HCT116 (cell line): Measurements from ENCODE around the gene TTLL11. TPM values are rescaled to one million over a fixed set of nuclear protein-coding genes. Genes with fewer than 3 reads are reported as not detected.

Source experiments
- ATAC-seq: fragments of 200-7000 bp; cut with Tn5 transposase; 2 replicates; pipeline ENCODE4 v1.9.1; 2020; ENCODE audit warnings: mild to moderate bottlenecking, moderate library complexity
- BruUV-seq: library from RNA; stranded (reverse); fragments of 400-500 nt; replicated peaks from 2 replicates; lab custom pipeline; 2021; lab: Mats Ljungman, UMichigan
- CTCF ChIA-PET: fragments of 300-600 bp; sonication (Branson Sonifier 250); formaldehyde crosslinking; loops from one replicate; lab custom pipeline; 2021; ENCODE audit warnings: antibody characterized with exemption; lab: Charles Lee
- POLR2A ChIA-PET: fragments of 300-600, 350-600 bp; sonication (Branson Sonifier 250); formaldehyde crosslinking; loops from one replicate; lab custom pipeline; 2021; ENCODE audit warnings: antibody characterized with exemption; lab: Charles Lee
- RAD21 ChIA-PET, 2 experiments: fragments of 300-600 bp; sonication (Branson Sonifier 250); formaldehyde crosslinking; loops; one replicate each; lab custom pipeline; 2023; ENCODE audit warnings: low total read pairs in 2 of 2; ENCODE audit not compliant: uncharacterized antibody in 2 of 2, unreplicated experiment in 2 of 2, low non-redundant PET in 1 of 2; lab: Charles Lee
- DNase-seq: peaks from one replicate; pipeline ENCODE4 v3.0.0-alpha.2; 2010; ENCODE audit warnings: low read depth, low spot score
- H2AFZ ChIP-seq: fragments of 200-600 bp; shearing (Covaris generic), sonication (generic); 2 replicates; pipeline ENCODE4 v1.6.1; 2017; ENCODE audit warnings: low read depth, mixed run types, mixed read lengths, antibody characterized with exemption, low read length; ENCODE audit not compliant: poor library complexity, severe bottlenecking
- H3K27ac ChIP-seq: 2 replicates; pipeline ENCODE4 v1.5.1; 2012; ENCODE audit warnings: low read depth, low read length
- H3K27me3 ChIP-seq: fragments of 200-600 bp; sonication (generic); 2 replicates; pipeline ENCODE4 v1.6.1; 2016; ENCODE audit warnings: mixed run types, low read length, mixed read lengths; ENCODE audit not compliant: insufficient read depth
- H3K36me3 ChIP-seq, 2 experiments: fragments of 200-500 bp in 1 of 2; fragments of 200-600 bp in 1 of 2; sonication (Bioruptor generic) in 1 of 2; sonication (generic) in 1 of 2; 2 replicates each; pipeline versions ENCODE4 v1.5.1 to v1.6.1; 2014 to 2016; ENCODE audit warnings: low read length in 2 of 2, inconsistent platforms in 1 of 2, mixed read lengths in 1 of 2, mixed run types in 1 of 2; ENCODE audit not compliant: insufficient read depth in 2 of 2, control insufficient read depth in 1 of 2
- H3K4me1 ChIP-seq, 2 experiments: fragments of 200-600 bp in 1 of 2; sonication (generic) in 1 of 2; 2 replicates each; pipeline versions ENCODE4 v1.5.1 to v1.6.1; 2012 to 2017; ENCODE audit warnings: low read length in 2 of 2, inconsistent platforms in 1 of 2, mild to moderate bottlenecking in 1 of 2, mixed read lengths in 1 of 2, mixed run types in 1 of 2, moderate library complexity in 1 of 2; ENCODE audit not compliant: insufficient read depth in 2 of 2, control insufficient read depth in 1 of 2
- H3K4me2 ChIP-seq: fragments of 200-600 bp; sonication (generic); 2 replicates; pipeline ENCODE4 v1.6.1; 2017; ENCODE audit warnings: mixed run types, low read length, mixed read lengths
- H3K4me3 ChIP-seq, 2 experiments: fragments of 200-600 bp in 1 of 2; sonication (generic) in 1 of 2; replicated peaks in 1 of 2; 2 replicates each; pipeline ENCODE4 v1.5.1; 2011 to 2016; ENCODE audit warnings: low read length in 2 of 2, control low read depth in 1 of 2, low read depth in 1 of 2, mild to moderate bottlenecking in 1 of 2, mixed read lengths in 1 of 2, mixed run types in 1 of 2
- H3K79me2 ChIP-seq: fragments of 200-600 bp; sonication (generic); 2 replicates; pipeline ENCODE4 v1.6.1; 2017; ENCODE audit warnings: mild to moderate bottlenecking, mixed run types, low read length, moderate library complexity, mixed read lengths; ENCODE audit not compliant: insufficient read depth
- H3K9ac ChIP-seq: fragments of 200-600 bp; sonication (generic); 2 replicates; pipeline ENCODE4 v1.6.1; 2016; ENCODE audit warnings: low read length, mixed read lengths
- H3K9me2 ChIP-seq: fragments of 200-600 bp; sonication (generic), shearing (Covaris generic); 2 replicates; pipeline ENCODE4 v1.6.1; 2017; ENCODE audit warnings: mixed run types, mild to moderate bottlenecking, moderate library complexity; ENCODE audit not compliant: insufficient read depth
- H3K9me3 ChIP-seq, 2 experiments: fragments of 200-500 bp in 1 of 2; fragments of 200-600 bp in 1 of 2; sonication (Bioruptor generic) in 1 of 2; sonication (generic) in 1 of 2; 2 replicates each; pipeline ENCODE4 v1.6.1; 2014 to 2017; ENCODE audit warnings: low read length in 2 of 2, mixed read lengths in 2 of 2, inconsistent platforms in 1 of 2, low read depth in 1 of 2, mild to moderate bottlenecking in 1 of 2, mixed run types in 1 of 2, moderate library complexity in 1 of 2; ENCODE audit not compliant: control insufficient read depth in 1 of 2, insufficient read depth in 1 of 2
- H4K20me1 ChIP-seq: fragments of 200-600 bp; sonication (generic), shearing (Covaris generic); 2 replicates; pipeline ENCODE4 v1.6.1; 2017; ENCODE audit warnings: mixed run types, mild to moderate bottlenecking, moderate library complexity; ENCODE audit not compliant: insufficient read depth
- CBX3 ChIP-seq: IDR thresholded peaks from 2 replicates; pipeline ENCODE4 v1.6.1; 2012; ENCODE audit warnings: low read depth
- EGR1 ChIP-seq: IDR thresholded peaks from 2 replicates; pipeline ENCODE4 v1.6.1; 2012; ENCODE audit warnings: low read depth
- SIN3A ChIP-seq: IDR thresholded peaks from 2 replicates; pipeline ENCODE4 v1.6.1; 2012; ENCODE audit warnings: low read depth
- SP1 ChIP-seq: IDR thresholded peaks from 2 replicates; pipeline ENCODE4 v1.6.1; 2012; ENCODE audit warnings: low read depth
- SRF ChIP-seq: IDR thresholded peaks from 2 replicates; pipeline ENCODE4 v1.6.1; 2012; ENCODE audit warnings: low read depth
- TCF7L2 ChIP-seq: IDR thresholded peaks from 2 replicates; pipeline ENCODE4 v1.7.0; 2011; ENCODE audit warnings: borderline replicate concordance, inconsistent platforms; ENCODE audit not compliant: insufficient read depth, insufficient read length; ENCODE audit errors: extremely low read depth
- YY1 ChIP-seq: IDR thresholded peaks from 2 replicates; pipeline ENCODE4 v1.6.1; 2011; ENCODE audit warnings: low read length, low read depth, moderate library complexity, mild to moderate bottlenecking; ENCODE audit not compliant: insufficient replicate concordance; ENCODE audit errors: extremely low read depth
- intact Hi-C: fragments of 100-400 bp; cut with micrococcal nuclease; formaldehyde crosslinking; loops from 2 replicates; pipeline ENCODE4 v1.10.0; 2022
- total RNA-seq: library from RNA; stranded (reverse); gene quantifications from one replicate; pipeline ENCODE4 v1.2.1, GENCODE V29; 2021; ENCODE audit not compliant: unreplicated experiment
- TF ChIP-seq, protein P1 (sequence below): IDR thresholded peaks from 2 replicates; pipeline ENCODE4 v1.6.1; 2012
- TF ChIP-seq, protein P2 (sequence below): IDR thresholded peaks from 2 replicates; pipeline ENCODE4 v1.6.1; 2012
- TF ChIP-seq, protein P3 (sequence below), 3 experiments: fragments of 200-600 bp in 1 of 3; sonication (generic) in 1 of 3; IDR thresholded peaks in 2 of 3; conservative IDR thresholded peaks in 1 of 3; 2 replicates each; pipeline ENCODE4 v1.5.1; 2012 to 2017; ENCODE audit warnings: low read depth in 2 of 3, low read length in 2 of 3, antibody characterized with exemption in 1 of 3, borderline replicate concordance in 1 of 3, control low read depth in 1 of 3, mild to moderate bottlenecking in 1 of 3, mixed read lengths in 1 of 3, mixed run types in 1 of 3, moderate library complexity in 1 of 3; ENCODE audit not compliant: insufficient read depth in 1 of 3

TTLL11 gene
- total RNA-seq, 1 experiment from 2014 or later = 2.2 TPM

DNA sequence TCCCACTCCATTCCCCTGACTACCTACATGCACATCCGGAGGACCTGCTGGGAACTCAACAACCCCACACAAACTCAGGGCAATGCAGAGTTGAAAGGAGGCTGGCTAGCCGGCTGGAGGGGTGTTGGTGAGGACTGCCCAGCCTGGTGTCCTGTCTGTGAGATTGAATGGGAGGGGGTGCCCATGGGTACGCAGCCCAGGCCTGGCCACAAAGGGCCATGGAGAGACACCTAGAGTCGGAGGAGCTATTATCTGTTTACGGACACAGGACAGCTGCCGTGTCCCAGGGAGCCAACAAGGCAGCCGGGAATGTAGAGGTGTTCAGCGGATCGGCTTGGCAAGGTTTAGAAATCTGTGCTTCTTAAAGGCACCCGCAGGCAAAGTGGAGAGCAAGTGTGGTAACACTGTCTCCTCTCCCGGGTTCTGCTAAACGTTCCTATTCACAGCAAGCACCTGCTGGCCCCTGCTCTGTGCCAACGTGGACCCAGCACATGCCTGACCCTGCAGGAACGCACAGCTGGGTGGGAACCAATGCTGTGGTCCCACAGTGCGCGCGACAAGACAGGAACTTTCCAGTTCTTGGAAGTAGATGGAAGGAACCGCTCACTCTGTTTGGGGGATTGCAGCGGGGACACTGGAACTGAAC, 275.0 kb downstream of the TTLL11 start:
- no TSS peak for BruUV-seq
- peaks cover 0 to 10% of the 10 kb centered on the region in 2 experiments; a peak in 2 of 4 replicates for H3K4me1 ChIP-seq
- H3K4me2 ChIP-seq = no peak overlapping the region
- no peaks in the 10 kb centered on the region for H3K36me3 ChIP-seq
- no peak for ATAC-seq
- TF ChIP-seq EGR1 (no peak), SIN3A (no peak), TCF7L2 (no peak), YY1 (no peak), CBX3 (no peak), SRF (no peak), SP1 (no peak)
- TF ChIP-seq, protein P1, sequence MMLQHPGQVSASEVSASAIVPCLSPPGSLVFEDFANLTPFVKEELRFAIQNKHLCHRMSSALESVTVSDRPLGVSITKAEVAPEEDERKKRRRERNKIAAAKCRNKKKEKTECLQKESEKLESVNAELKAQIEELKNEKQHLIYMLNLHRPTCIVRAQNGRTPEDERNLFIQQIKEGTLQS = no peak
- TF ChIP-seq, protein P2, sequence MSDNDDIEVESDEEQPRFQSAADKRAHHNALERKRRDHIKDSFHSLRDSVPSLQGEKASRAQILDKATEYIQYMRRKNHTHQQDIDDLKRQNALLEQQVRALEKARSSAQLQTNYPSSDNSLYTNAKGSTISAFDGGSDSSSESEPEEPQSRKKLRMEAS = no peak
- TF ChIP-seq, protein P3, sequence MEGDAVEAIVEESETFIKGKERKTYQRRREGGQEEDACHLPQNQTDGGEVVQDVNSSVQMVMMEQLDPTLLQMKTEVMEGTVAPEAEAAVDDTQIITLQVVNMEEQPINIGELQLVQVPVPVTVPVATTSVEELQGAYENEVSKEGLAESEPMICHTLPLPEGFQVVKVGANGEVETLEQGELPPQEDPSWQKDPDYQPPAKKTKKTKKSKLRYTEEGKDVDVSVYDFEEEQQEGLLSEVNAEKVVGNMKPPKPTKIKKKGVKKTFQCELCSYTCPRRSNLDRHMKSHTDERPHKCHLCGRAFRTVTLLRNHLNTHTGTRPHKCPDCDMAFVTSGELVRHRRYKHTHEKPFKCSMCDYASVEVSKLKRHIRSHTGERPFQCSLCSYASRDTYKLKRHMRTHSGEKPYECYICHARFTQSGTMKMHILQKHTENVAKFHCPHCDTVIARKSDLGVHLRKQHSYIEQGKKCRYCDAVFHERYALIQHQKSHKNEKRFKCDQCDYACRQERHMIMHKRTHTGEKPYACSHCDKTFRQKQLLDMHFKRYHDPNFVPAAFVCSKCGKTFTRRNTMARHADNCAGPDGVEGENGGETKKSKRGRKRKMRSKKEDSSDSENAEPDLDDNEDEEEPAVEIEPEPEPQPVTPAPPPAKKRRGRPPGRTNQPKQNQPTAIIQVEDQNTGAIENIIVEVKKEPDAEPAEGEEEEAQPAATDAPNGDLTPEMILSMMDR (IDR thresholded peaks at IDR 0.05 in 2 of 3, conservative IDR thresholded peaks at IDR 0.05 in 1 of 3; ENCODE audit: borderline replicate concordance in 1 of 3, insufficient read depth in 1 of 3, low read depth in 2 of 3, low read length in 2 of 3) = no peak
- no peak overlapping the region for H3K9ac ChIP-seq
- ChIA-PET POLR2A (no interaction called here), CTCF (no interaction called here), RAD21 (no interaction called here)
- H3K9me3 ChIP-seq = no peaks in the 10 kb centered on the region
- H3K27me3 ChIP-seq = peaks cover 10% of the 10 kb centered on the region; the same call in 1 of the 2 replicates
- no peak overlapping the region for H3K4me3 ChIP-seq
- no peaks in the 10 kb centered on the region for H3K79me2 ChIP-seq
- H4K20me1 ChIP-seq = no peaks in the 10 kb centered on the region
- no peaks in the 10 kb centered on the region for H3K9me2 ChIP-seq
- intact Hi-C loops = no loop called here
- H3K27ac ChIP-seq = no peak overlapping the region
- DNase-seq = no peak
- no peak overlapping the region for H2AFZ ChIP-seq
